Renal cortex interstitium (tissue), 11 donors: ENCODE results near the gene CNOT1. TPM values are rescaled to one million over a fixed set of nuclear protein-coding genes. Genes with fewer than 3 reads are reported as not detected.

Source experiments
- DNase-seq, 11 donors: peaks; one replicate each; pipeline ENCODE4 v3.0.0-alpha.2; 2013; ENCODE audit warnings: low read depth in 9 of 11, low spot score in 4 of 11; ENCODE audit errors: extremely low read depth in 1 of 11
- polyA plus RNA-seq, 3 donors: library from polyadenylated mRNA; unstranded; fragments of 120-200 nt; gene quantifications; one replicate each; pipeline ENCODE4 v1.2.1, GENCODE V29; 2013; ENCODE audit not compliant: insufficient read length in 3 of 3

The CNOT1 gene
- polyA plus RNA-seq, 3 donors: 187 to 204 (median 194) TPM

DNA sequence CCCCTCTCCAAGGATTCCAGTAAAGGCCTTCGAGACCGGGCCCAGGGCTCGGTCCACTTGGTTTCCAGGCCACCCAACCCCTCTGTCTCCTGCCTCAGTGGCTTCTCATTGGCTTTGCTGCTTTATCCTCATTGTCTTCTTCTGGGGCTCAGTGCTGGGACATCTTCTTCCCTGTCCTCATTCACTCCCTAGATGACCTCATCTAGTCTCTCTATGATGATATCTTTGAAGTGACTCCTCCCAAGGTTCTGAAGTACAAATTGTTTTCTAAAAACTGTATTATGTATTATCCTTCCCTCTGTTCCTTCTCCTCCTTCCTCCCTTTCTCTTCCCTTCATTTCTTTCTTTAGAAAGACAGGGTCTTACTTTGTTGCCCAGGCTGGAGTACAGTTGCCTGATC lies 156.8 kb downstream of the CNOT1 start:
- DNase-seq: no peak

DNA sequence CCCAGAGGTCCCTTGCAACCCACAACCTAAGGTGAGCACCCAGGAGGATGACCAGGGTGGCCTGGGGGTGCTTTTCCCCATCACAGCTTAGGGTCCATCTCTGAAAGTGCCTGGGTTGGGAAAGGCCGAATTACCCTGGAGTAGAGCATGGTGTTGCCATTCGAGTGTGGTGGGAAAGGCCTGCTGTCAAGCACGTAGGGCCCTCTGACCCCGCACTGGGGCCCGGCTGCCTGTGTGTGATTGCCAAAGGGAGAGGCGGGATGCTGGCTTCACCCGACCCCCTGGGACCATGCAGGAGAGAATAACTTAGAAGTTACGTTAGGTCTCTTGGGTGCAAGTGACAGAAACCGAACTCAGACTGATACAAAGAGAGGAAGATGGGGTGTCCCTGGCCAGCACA lies 157.4 kb downstream of the CNOT1 start:
- no peak for DNase-seq

DNA sequence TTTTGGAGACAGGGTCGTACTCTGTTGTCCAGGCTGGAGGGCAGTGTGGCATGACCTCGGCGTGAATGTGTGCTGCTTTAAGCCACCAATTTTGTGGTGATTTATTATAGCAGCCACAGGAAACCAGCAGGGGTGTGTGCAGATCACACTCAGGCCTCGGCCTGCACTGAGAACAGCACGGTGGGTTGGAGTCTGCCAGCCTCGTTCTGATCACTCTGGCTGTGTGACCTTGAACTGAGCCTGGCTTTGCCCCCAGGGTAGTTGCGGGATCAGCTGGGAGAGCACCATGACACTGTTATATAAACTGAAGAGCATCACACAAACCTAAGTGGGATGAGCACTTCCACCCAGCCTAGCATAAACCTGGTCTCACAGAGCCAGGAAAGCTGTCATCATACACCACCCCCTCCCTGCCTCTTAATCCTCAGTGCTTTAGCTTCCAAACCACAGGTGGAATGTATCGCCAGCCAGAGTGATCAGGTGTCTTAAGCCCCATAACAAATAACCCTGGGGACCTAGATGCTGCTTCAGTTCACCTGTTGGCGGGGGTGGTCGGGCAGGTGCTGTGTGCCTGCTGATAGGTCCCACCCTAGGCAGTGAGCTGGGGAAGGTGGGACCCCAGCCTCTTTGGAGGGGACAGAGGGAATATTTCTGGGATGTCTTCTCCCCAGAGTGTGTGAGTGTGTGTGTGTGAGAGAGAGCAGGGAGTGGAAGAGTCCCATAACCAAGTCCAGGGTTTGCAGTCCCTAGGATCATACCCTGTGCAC lies 158.2 kb downstream of the CNOT1 start:
- no peak for DNase-seq

Other genes with a start within 250 kb of the CNOT1 start
- 10 to 100 TPM in 2 of 3 donors, 1 to 10 TPM in 1; 9.8 to 12.6 (median 12.4) TPM for gene GINS3, start 237.4 kb downstream of the CNOT1 start, polyA plus RNA-seq
- 10 to 100 TPM in 1 of 3 donors, 1 to 10 TPM in 2; 7.9 to 10.1 (median 8.5) TPM for gene NDRG4, start 129.7 kb downstream of the CNOT1 start, polyA plus RNA-seq
- 10 to 100 TPM; 29.4 to 42.8 (median 31.4) TPM for gene SETD6, start 114.3 kb downstream of the CNOT1 start, polyA plus RNA-seq
- 10 to 100 TPM; 13.0 to 20.2 (median 15.3) TPM for gene SLC38A7, start 54.9 kb upstream of the CNOT1 start, polyA plus RNA-seq
- 100 to 1,000 TPM in 1 of 3 donors, 10 to 100 TPM in 2; 85.7 to 103 (median 95.5) TPM for gene GOT2, start 104.5 kb upstream of the CNOT1 start, polyA plus RNA-seq